Activated CD8-positive, alpha-beta T cell treated with anti-CD3 and anti-CD28 coated beads, Interleukin-2, amount 10 ng/mL, durations not matched to agents 7 days and 5 days (primary cell): ENCODE measurements around the gene CKAP2L. TPM values are rescaled to one million over a fixed set of nuclear protein-coding genes. Genes with fewer than 3 reads are reported as not detected.

Experiments
- ATAC-seq: fragments of 150-1000 bp; cut with Tn5 transposase; one replicate; pipeline ENCODE4 v1.10.0; 2021; ENCODE audit warnings: moderate library complexity
- CTCF ChIA-PET: fragments of 350-600 bp; sonication (Branson Sonifier 250); formaldehyde crosslinking; loops from one replicate; lab custom pipeline; 2021; ENCODE audit warnings: antibody characterized with exemption; lab: Charles Lee
- POLR2A ChIA-PET: fragments of 350-600 bp; sonication (Branson Sonifier 250); formaldehyde crosslinking; loops from one replicate; lab custom pipeline; 2021; ENCODE audit warnings: antibody characterized with exemption; lab: Charles Lee
- DNase-seq: peaks from one replicate; pipeline ENCODE4 v3.0.0-alpha.2; 2020
- H3K27ac Mint-ChIP-seq: one replicate; pipeline ENCODE4 v1.8.0; 2021; ENCODE audit warnings: mild to moderate bottlenecking, mixed read lengths
- H3K27me3 Mint-ChIP-seq: one replicate; pipeline ENCODE4 v1.8.0; 2021; ENCODE audit warnings: low read depth, mixed read lengths
- H3K36me3 Mint-ChIP-seq: one replicate; pipeline ENCODE4 v1.8.0; 2021; ENCODE audit warnings: low read depth, mixed read lengths
- H3K4me1 Mint-ChIP-seq: one replicate; pipeline ENCODE4 v1.8.0; 2021; ENCODE audit warnings: low read depth, mixed read lengths
- H3K4me3 Mint-ChIP-seq: one replicate; pipeline ENCODE4 v1.8.0; 2021; ENCODE audit warnings: mild to moderate bottlenecking, mixed read lengths
- H3K9me3 Mint-ChIP-seq: one replicate; pipeline ENCODE4 v1.8.0; 2022; ENCODE audit warnings: mixed read lengths; ENCODE audit not compliant: insufficient read depth
- total RNA-seq, 2 experiments: library from RNA; stranded (reverse); gene quantifications; one replicate each; pipeline ENCODE4 v1.2.3, GENCODE V29; 2021

Gene CKAP2L
- total RNA-seq, 2 experiments from 2014 or later: 59.3 to 63.4 TPM

DNA sequence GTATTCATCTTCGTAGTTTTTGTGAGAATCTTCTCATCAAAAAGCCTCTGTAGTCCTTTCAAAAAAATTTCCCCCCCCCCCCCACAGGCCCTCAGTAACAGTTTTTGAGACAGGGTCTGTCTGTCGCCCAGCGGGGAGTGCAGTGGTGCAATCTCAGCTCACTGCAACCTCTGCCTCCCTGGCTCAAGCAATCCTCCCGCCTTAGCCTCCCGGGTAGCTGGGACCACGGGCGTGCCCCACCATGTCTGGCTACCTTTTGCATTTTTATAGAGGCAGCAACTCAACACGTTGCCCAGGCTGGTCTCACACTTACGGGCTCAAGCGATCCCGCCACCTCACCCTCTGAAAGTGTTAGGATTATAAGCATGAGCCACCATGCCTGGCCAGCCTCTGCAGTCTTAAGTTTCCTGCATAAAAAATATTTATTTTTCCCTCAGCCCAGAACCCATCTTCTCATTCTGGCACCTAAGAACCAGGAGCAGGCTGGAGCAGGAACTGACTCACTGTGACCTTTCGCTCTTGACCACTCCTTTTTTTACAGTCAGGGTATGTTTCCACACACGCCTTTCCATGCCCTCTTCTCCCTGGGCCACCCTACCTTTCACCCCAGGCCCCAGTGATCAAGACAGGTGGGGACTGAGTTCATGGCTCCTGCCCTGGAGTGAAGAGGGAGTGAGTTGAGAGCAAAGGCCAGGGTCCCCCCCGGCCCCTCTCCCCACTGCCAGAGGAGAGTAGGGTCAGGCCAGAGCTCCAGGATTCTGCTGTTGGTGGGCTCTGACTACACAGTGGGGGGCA, 76.1 kb downstream of the CKAP2L start:
- ATAC-seq: no peak
- Mint-ChIP-seq H3K4me3 (no peak overlapping the region), H3K27me3 (peaks cover 13% of the 10 kb centered on the region), H3K4me1 (peaks cover 49% of the 10 kb centered on the region), H3K27ac (no peak overlapping the region), H3K9me3 (no peaks in the 10 kb centered on the region), H3K36me3 (no peaks in the 10 kb centered on the region)
- POLR2A ChIA-PET: interaction anchor here (0.7 kb wide), 1 partner anchor 57 kb away, joined by 3 read pairs; no protein-coding TSS in a partner anchor
- CTCF ChIA-PET: interaction anchor here (1.8 to 5.3 kb wide), 5 partner anchors 12 to 62 kb away, joined by 4 to 109 read pairs (median 8); no protein-coding TSS in a partner anchor
- no peak for DNase-seq

DNA sequence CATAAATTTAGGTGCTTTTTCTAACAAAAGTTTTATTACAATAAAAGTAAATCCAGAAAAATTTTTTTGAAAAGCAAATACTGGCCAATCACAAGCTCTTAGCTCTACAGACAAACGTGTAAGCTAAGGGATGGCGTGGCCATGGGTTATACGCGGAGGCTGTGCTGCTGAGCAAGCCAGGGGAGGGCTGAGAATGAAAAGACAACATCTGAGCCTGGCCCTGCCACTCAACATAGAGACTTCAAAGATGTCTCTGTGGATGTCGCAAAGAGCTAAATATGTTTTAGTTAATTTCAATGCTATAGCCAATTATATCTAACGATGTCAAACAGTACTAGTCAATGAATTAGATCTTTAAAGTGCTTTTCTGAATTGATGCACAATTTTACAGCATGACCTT, 76.9 kb downstream of the CKAP2L start:
- Mint-ChIP-seq H3K27me3 (peaks cover 13% of the 10 kb centered on the region), H3K4me1 (peaks cover 42% of the 10 kb centered on the region), H3K27ac (no peak overlapping the region), H3K9me3 (no peaks in the 10 kb centered on the region), H3K4me3 (no peak overlapping the region), H3K36me3 (no peaks in the 10 kb centered on the region)
- POLR2A ChIA-PET: no interaction called here
- CTCF ChIA-PET: interaction anchor here (0.9 to 3.4 kb wide), 4 partner anchors 11 to 60 kb away, joined by 3 to 18 read pairs (median 6); no protein-coding TSS in a partner anchor
- ATAC-seq: no peak
- no peak for DNase-seq

Other genes with a start within 250 kb of the CKAP2L start
- 10 to 100 TPM; 34.3 to 38.1 TPM for gene POLR1B, start 222.1 kb downstream of the CKAP2L start, total RNA-seq
- 10 to 100 TPM; 32.4 to 35.4 TPM for gene CHCHD5, start 180.0 kb downstream of the CKAP2L start, total RNA-seq
- gene SLC20A1, start 118.7 kb downstream of the CKAP2L start, total RNA-seq: 100 to 1,000 TPM; 115 to 120 TPM
- not detected for gene NT5DC4, start 43.6 kb downstream of the CKAP2L start, total RNA-seq
- not detected for gene IL1A, start 19.9 kb upstream of the CKAP2L start, total RNA-seq
- not detected for gene IL1B, start 72.2 kb upstream of the CKAP2L start, total RNA-seq
- not detected for gene IL37, start 146.6 kb upstream of the CKAP2L start, total RNA-seq
- not detected for gene IL36G, start 213.4 kb upstream of the CKAP2L start, total RNA-seq
- under 1 TPM; 0.29 to 0.53 TPM for gene IL36A, start 240.8 kb upstream of the CKAP2L start, total RNA-seq